Measurements from ENCODE around the gene SAE1. TPM values are rescaled to one million over a fixed set of nuclear protein-coding genes. Genes with fewer than 3 reads are reported as not detected.

SAE1 gene
- total RNA-seq, 1 experiment from 2014 or later: 251 TPM

DNA sequence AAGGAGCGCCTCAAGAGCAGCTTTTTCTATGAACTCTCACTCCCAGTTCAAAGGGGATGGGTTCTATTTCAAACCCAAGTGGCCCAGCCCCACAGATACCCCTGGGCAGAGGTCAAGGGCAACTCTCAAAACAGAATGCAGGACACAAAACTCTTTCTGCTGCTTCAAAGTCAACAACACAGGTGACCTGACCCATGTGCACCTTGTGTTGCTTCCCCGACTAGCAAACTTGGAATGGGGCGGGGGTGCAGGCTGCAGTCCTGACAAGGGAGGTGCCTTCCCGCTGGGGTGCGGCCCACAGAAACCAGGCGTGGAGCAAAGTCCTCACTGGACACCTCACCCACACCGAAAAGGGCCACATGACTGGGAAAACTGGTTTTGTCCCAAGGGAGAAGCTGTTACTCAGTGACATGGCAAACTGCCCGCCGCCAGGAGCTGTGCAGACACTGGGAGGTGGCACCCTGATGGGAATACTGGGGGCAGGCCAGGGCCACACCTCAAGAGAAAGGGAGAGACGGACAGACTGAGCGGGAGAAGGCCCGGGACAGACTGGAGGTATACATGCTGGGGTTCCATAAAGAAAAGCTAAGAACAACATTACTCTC, 34.4 kb upstream of the SAE1 start:
- peaks cover 68% of the 10 kb centered on the region for H3K36me3 Mint-ChIP-seq (ENCODE audit: insufficient read depth, unreplicated experiment)
- peak overlapping the region; percentile 100 for H3K27ac Mint-ChIP-seq (ENCODE audit: unreplicated experiment)
- peaks cover 68% of the 10 kb centered on the region for H3K4me1 ChIP-seq
- peak; percentile 97 to 98 for DNase-seq
- ChIA-PET CTCF (interaction anchor here (0.8 to 3.3 kb wide), 6 partner anchors 13 to 56 kb away, joined by 3 to 20 read pairs (median 4); partner anchors contain the start of genes SAE1 and ZC3H4), POLR2A (interaction anchor here (0.6 to 3.2 kb wide), 6 partner anchors 8 to 144 kb away, joined by 3 to 75 read pairs (median 6); partner anchors contain the start of gene ZC3H4)
- H3K27me3 Mint-ChIP-seq (ENCODE audit: insufficient read depth, unreplicated experiment): no peaks in the 10 kb centered on the region
- BruUV-seq (replicated peaks): no TSS peak
- TF ChIP-seq, protein P1, sequence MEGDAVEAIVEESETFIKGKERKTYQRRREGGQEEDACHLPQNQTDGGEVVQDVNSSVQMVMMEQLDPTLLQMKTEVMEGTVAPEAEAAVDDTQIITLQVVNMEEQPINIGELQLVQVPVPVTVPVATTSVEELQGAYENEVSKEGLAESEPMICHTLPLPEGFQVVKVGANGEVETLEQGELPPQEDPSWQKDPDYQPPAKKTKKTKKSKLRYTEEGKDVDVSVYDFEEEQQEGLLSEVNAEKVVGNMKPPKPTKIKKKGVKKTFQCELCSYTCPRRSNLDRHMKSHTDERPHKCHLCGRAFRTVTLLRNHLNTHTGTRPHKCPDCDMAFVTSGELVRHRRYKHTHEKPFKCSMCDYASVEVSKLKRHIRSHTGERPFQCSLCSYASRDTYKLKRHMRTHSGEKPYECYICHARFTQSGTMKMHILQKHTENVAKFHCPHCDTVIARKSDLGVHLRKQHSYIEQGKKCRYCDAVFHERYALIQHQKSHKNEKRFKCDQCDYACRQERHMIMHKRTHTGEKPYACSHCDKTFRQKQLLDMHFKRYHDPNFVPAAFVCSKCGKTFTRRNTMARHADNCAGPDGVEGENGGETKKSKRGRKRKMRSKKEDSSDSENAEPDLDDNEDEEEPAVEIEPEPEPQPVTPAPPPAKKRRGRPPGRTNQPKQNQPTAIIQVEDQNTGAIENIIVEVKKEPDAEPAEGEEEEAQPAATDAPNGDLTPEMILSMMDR (IDR thresholded peaks at IDR 0.05; ENCODE audit: insufficient read depth in 1 of 2, low read depth in 1 of 2, low read length in 1 of 2, severe bottlenecking in 1 of 2, unreplicated experiment in 1 of 2): peak in 1 of 2 experiments; percentile 26
- peaks cover 50% of the 10 kb centered on the region for H3K4me1 Mint-ChIP-seq (ENCODE audit: low read depth, unreplicated experiment)
- intact Hi-C loops (cut with micrococcal nuclease; ENCODE audit: unreplicated experiment): loop anchor here (1.0 kb wide), 4 partner anchors 17 to 37 kb away; partner anchors contain the start of gene ZC3H4
- no peaks in the 10 kb centered on the region for H3K27me3 ChIP-seq (replicated peaks; ENCODE audit: control insufficient read depth, insufficient read depth, low read length)
- H3K4me3 ChIP-seq (ENCODE audit: low read depth, low read length): no peak overlapping the region
- no peaks in the 10 kb centered on the region for H3K9me3 ChIP-seq
- H3K9me3 Mint-ChIP-seq (ENCODE audit: unreplicated experiment): no peaks in the 10 kb centered on the region
- H3K4me3 Mint-ChIP-seq (ENCODE audit: unreplicated experiment): peak overlapping the region; percentile 78
- H3K36me3 ChIP-seq (ENCODE audit: control insufficient read depth, insufficient read depth, low read length): peaks cover 2% of the 10 kb centered on the region

DNA sequence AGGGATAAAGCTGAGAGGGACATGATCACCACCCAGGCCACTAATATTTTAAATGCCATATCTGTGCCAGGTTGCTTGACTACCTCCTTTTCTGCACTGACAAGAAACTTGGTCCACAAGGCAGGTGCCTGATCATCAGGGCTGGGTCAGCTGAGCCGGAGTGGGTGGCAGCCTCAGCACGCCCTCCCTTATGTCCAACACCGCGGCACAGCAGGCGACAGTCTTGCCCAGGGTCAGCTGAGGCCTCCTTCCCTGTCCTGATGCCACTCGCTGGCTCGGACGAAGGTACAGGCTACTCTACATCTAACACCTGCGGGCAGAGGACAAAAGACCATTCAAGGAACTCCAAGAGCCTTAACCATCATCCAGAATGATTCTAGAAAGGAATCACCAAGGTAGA, 33.9 kb upstream of the SAE1 start:
- CTCF ChIA-PET: interaction anchor here (0.8 to 3.3 kb wide), 5 partner anchors 12 to 34 kb away, joined by 3 to 20 read pairs (median 4); partner anchors contain the start of genes SAE1 and ZC3H4
- Mint-ChIP-seq H3K4me3 (ENCODE audit: unreplicated experiment) (peak overlapping the region; percentile 78), H3K9me3 (ENCODE audit: unreplicated experiment) (no peaks in the 10 kb centered on the region), H3K27me3 (ENCODE audit: insufficient read depth, unreplicated experiment) (no peaks in the 10 kb centered on the region), H3K4me1 (ENCODE audit: low read depth, unreplicated experiment) (peaks cover 50% of the 10 kb centered on the region), H3K36me3 (ENCODE audit: insufficient read depth, unreplicated experiment) (peaks cover 66% of the 10 kb centered on the region), H3K27ac (ENCODE audit: unreplicated experiment) (peak overlapping the region; percentile 100)
- DNase-seq: no peak
- Histone ChIP-seq H3K36me3 (ENCODE audit: control insufficient read depth, insufficient read depth, low read length) (peaks cover 2% of the 10 kb centered on the region), H3K4me1 (peaks cover 68% of the 10 kb centered on the region), H3K9me3 (no peaks in the 10 kb centered on the region), H3K4me3 (ENCODE audit: low read depth, low read length) (no peak overlapping the region), H3K27me3 (replicated peaks; ENCODE audit: control insufficient read depth, insufficient read depth, low read length) (no peaks in the 10 kb centered on the region)
- intact Hi-C loops (cut with micrococcal nuclease; ENCODE audit: unreplicated experiment): loop anchor here (1.0 kb wide), 4 partner anchors 17 to 37 kb away; partner anchors contain the start of gene ZC3H4
- POLR2A ChIA-PET: interaction anchor here (0.6 to 3.2 kb wide), 6 partner anchors 8 to 144 kb away, joined by 3 to 75 read pairs (median 6); partner anchors contain the start of gene ZC3H4
- BruUV-seq (replicated peaks): TSS peak; percentile 87
- TF ChIP-seq, protein P1 (IDR thresholded peaks at IDR 0.05; ENCODE audit: insufficient read depth in 1 of 2, low read depth in 1 of 2, low read length in 1 of 2, severe bottlenecking in 1 of 2, unreplicated experiment in 1 of 2): no peak

- peaks cover 2% of the 10 kb centered on the region; the same call in 1 of the 2 replicates for H3K36me3 ChIP-seq (ENCODE audit: control insufficient read depth, insufficient read depth, low read length)
- POLR2A ChIA-PET: interaction anchor here (0.6 to 3.2 kb wide), 3 partner anchors 15 to 49 kb away, joined by 6 to 75 read pairs (median 18); partner anchors contain the start of gene ZC3H4
- H3K4me3 ChIP-seq (ENCODE audit: low read depth, low read length): no peak overlapping the region
- DNase-seq: no peak
- H3K27me3 Mint-ChIP-seq (ENCODE audit: insufficient read depth, unreplicated experiment): no peaks in the 10 kb centered on the region
- H3K27ac Mint-ChIP-seq (ENCODE audit: unreplicated experiment): peak overlapping the region; percentile 100
- intact Hi-C loops (cut with micrococcal nuclease; ENCODE audit: unreplicated experiment): no loop called here
- no TSS peak for BruUV-seq (replicated peaks)
- H3K9me3 Mint-ChIP-seq (ENCODE audit: unreplicated experiment): no peaks in the 10 kb centered on the region
- H3K9me3 ChIP-seq: no peaks in the 10 kb centered on the region
- H3K36me3 Mint-ChIP-seq (ENCODE audit: insufficient read depth, unreplicated experiment): peaks cover 60% of the 10 kb centered on the region
- TF ChIP-seq, protein P1 (IDR thresholded peaks at IDR 0.05; ENCODE audit: insufficient read depth in 1 of 2, low read depth in 1 of 2, low read length in 1 of 2, severe bottlenecking in 1 of 2, unreplicated experiment in 1 of 2): no peak
- peaks cover 51% of the 10 kb centered on the region for H3K4me1 Mint-ChIP-seq (ENCODE audit: low read depth, unreplicated experiment)
- H3K27me3 ChIP-seq (replicated peaks; ENCODE audit: control insufficient read depth, insufficient read depth, low read length): no peaks in the 10 kb centered on the region
- peaks cover 68% of the 10 kb centered on the region for H3K4me1 ChIP-seq
- CTCF ChIA-PET: interaction anchor here (1.1 to 3.3 kb wide), 2 partner anchors 16 to 18 kb away, joined by 3 to 20 read pairs; partner anchors contain the start of gene ZC3H4
- H3K4me3 Mint-ChIP-seq (ENCODE audit: unreplicated experiment): peak overlapping the region; percentile 78
Observed at GRCh38 chr19:47097396-47098201, 33.0 kb upstream of the SAE1 start.

Data from Caco-2 (cell line).